ENCODE results near the gene BORCS5. TPM values are rescaled to one million over a fixed set of nuclear protein-coding genes. Genes with fewer than 3 reads are reported as not detected.

Gene BORCS5
- total and polyA plus RNA-seq, 2 of the 8 experiments (the other 6 are each of a cell fraction or from before 2014, with no cell fraction given): 8.3 to 17.4 TPM

DNA sequence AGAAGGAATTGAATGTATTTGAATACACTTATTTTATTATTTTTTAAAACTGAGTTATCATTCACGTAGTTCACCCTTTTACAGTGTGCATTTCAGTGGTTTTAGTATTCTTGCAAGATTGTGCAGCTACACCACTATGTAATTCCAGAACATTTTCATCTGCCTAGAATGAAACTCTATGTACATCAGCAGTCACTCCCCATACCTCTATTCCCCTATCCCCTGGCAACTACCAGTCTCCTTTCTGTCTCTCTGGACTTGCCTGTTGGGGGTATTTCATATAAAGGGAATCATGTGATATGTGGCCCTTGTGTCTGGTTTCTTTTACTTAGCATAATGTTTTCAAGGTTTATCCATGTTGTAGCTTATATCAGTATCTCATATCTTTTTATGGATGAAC is 96.8 kb downstream of the BORCS5 start:
- H2BK15ac ChIP-seq (ENCODE audit: low read length): no peak overlapping the region
- no peaks in the 10 kb centered on the region for H4K20me1 ChIP-seq (replicated peaks in 1 of 2; ENCODE audit: control insufficient read depth in 1 of 2, insufficient read depth in 2 of 2, low read length in 2 of 2)
- WGBS, 2 experiments (ENCODE audit: extremely low coverage in 1 of 2, insufficient coverage in 1 of 2, insufficient read length in 1 of 2, insufficient replicate concordance in 2 of 2, low coverage in 1 of 2, low lambda C conversion rate in 2 of 2, missing lambda C conversion rate in 1 of 2): 84% methylated on average over 1 of the region's 1 CpG; no CpG with 5 or more reads in 1 of the 2 experiments
- H3K56ac ChIP-seq (replicated peaks; ENCODE audit: insufficient read length, low read depth, low read length): no peak overlapping the region
- no peak overlapping the region for H3K9ac ChIP-seq (replicated peaks in 1 of 4; ENCODE audit: extremely low read depth in 1 of 4, low read depth in 3 of 4, low read length in 3 of 4)
- H3K27ac ChIP-seq (ENCODE audit: low read depth, low read length): no peak overlapping the region
- no peak overlapping the region for H3K4me2 ChIP-seq (ENCODE audit: insufficient read depth in 1 of 2, low read depth in 2 of 2, low read length in 2 of 2)
- no peak overlapping the region for H3K23ac ChIP-seq (ENCODE audit: insufficient read length)
- H2BK12ac ChIP-seq (ENCODE audit: low read depth, low read length): no peak overlapping the region
- H4K5ac ChIP-seq (ENCODE audit: insufficient read length, low read depth, low read length): no peak overlapping the region
- H3K14ac ChIP-seq (ENCODE audit: insufficient read length): no peak overlapping the region
- H2AFZ ChIP-seq (ENCODE audit: low read length): no peak overlapping the region
- no peak overlapping the region for H3K4me3 ChIP-seq (ENCODE audit: extremely low read depth in 1 of 4, insufficient read depth in 2 of 4, low read depth in 3 of 4, low read length in 4 of 4)
- no peak overlapping the region for H3K4ac ChIP-seq (replicated peaks; ENCODE audit: insufficient read length, low read depth, low read length)
- no peak overlapping the region for H2BK20ac ChIP-seq (ENCODE audit: low read length)
- no peak overlapping the region for H3K18ac ChIP-seq (ENCODE audit: extremely low read depth, low read length)
- ChIA-PET POLR2A (ENCODE audit: partially characterized antibody) (interaction anchor here (1.4 kb wide), 1 partner anchor 69 kb away, joined by 3 read pairs; no protein-coding TSS in a partner anchor), CTCF (ENCODE audit: partially characterized antibody) (interaction anchor here (1.6 to 2.1 kb wide), 2 partner anchors 13 to 21 kb away, joined by 3 to 9 read pairs; no protein-coding TSS in a partner anchor)
- no peak overlapping the region for H4K91ac ChIP-seq (replicated peaks; ENCODE audit: insufficient read length, low read length)
- H3K79me1 ChIP-seq (ENCODE audit: low read depth, low read length): no peaks in the 10 kb centered on the region
- H2BK5ac ChIP-seq (ENCODE audit: low read depth, low read length): no peak overlapping the region
- no peak for FAIRE-seq
- H3K9me3 ChIP-seq (ENCODE audit: insufficient read depth in 2 of 2, low read depth in 1 of 2, low read length in 1 of 2): no peaks in the 10 kb centered on the region
- peaks cover 0 to 2% (median 0%) of the 10 kb centered on the region in 4 experiments; a peak in 2 of 7 replicates for H3K4me1 ChIP-seq (replicated peaks in 1 of 4; ENCODE audit: control insufficient read depth in 3 of 4, insufficient read depth in 4 of 4, low read length in 3 of 4)
- TF ChIP-seq BCL11A (IDR thresholded peaks at IDR 0.05; ENCODE audit: low read depth in 2 of 2, low read length in 2 of 2) (no peak), YY1 (IDR thresholded peaks at IDR 0.05; ENCODE audit: low read depth, low read length) (no peak), TBP (IDR thresholded peaks at IDR 0.05; ENCODE audit: low read depth, low read length) (no peak), GABPA (IDR thresholded peaks at IDR 0.05; ENCODE audit: borderline replicate concordance, insufficient read depth, low read length) (no peak), EZH2 (IDR thresholded peaks at IDR 0.05; ENCODE audit: low read depth, low read length, severe bottlenecking) (no peak)
- TF ChIP-seq, protein P1, sequence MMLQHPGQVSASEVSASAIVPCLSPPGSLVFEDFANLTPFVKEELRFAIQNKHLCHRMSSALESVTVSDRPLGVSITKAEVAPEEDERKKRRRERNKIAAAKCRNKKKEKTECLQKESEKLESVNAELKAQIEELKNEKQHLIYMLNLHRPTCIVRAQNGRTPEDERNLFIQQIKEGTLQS (IDR thresholded peaks at IDR 0.05; ENCODE audit: insufficient read depth, low read depth, low read length): no peak
- no peaks in the 10 kb centered on the region for H3K23me2 ChIP-seq (ENCODE audit: low read depth, low read length)
- no peak overlapping the region for H2AK5ac ChIP-seq (ENCODE audit: low read depth, low read length)
- no peaks in the 10 kb centered on the region for H3K27me3 ChIP-seq (replicated peaks in 1 of 4; ENCODE audit: control insufficient read depth in 3 of 4, extremely low read depth in 1 of 4, insufficient read depth in 3 of 4, low read length in 3 of 4)
- no peaks in the 10 kb centered on the region for H3K79me2 ChIP-seq (ENCODE audit: control insufficient read depth in 1 of 2, insufficient read depth in 2 of 2, low read length in 2 of 2)
- H2BK120ac ChIP-seq (replicated peaks; ENCODE audit: low read depth, low read length): no peak overlapping the region
- no peak for DNase-seq (ENCODE audit: low read depth in 1 of 2, low spot score in 2 of 2)
- no peaks in the 10 kb centered on the region for H3K36me3 ChIP-seq (ENCODE audit: control insufficient read depth in 2 of 4, insufficient read depth in 4 of 4, low read length in 3 of 4)
- no peak overlapping the region for H4K8ac ChIP-seq (ENCODE audit: extremely low read depth, insufficient read depth, low read length)
